HCT116 (cell line): ENCODE results near the gene KRT38. TPM values are rescaled to one million over a fixed set of nuclear protein-coding genes. Genes with fewer than 3 reads are reported as not detected.

Source experiments
- ATAC-seq: fragments of 200-7000 bp; cut with Tn5 transposase; 2 replicates; pipeline ENCODE4 v1.9.1; 2020; ENCODE audit warnings: mild to moderate bottlenecking, moderate library complexity
- BruUV-seq: library from RNA; stranded (reverse); fragments of 400-500 nt; replicated peaks from 2 replicates; lab custom pipeline; 2021; lab: Mats Ljungman, UMichigan
- CTCF ChIA-PET: fragments of 300-600 bp; sonication (Branson Sonifier 250); formaldehyde crosslinking; loops from one replicate; lab custom pipeline; 2021; ENCODE audit warnings: antibody characterized with exemption; lab: Charles Lee
- POLR2A ChIA-PET: fragments of 300-600, 350-600 bp; sonication (Branson Sonifier 250); formaldehyde crosslinking; loops from one replicate; lab custom pipeline; 2021; ENCODE audit warnings: antibody characterized with exemption; lab: Charles Lee
- RAD21 ChIA-PET, 2 experiments: fragments of 300-600 bp; sonication (Branson Sonifier 250); formaldehyde crosslinking; loops; one replicate each; lab custom pipeline; 2023; ENCODE audit warnings: low total read pairs in 2 of 2; ENCODE audit not compliant: uncharacterized antibody in 2 of 2, unreplicated experiment in 2 of 2, low non-redundant PET in 1 of 2; lab: Charles Lee
- DNase-seq: peaks from one replicate; pipeline ENCODE4 v3.0.0-alpha.2; 2010; ENCODE audit warnings: low read depth, low spot score
- H2AFZ ChIP-seq: fragments of 200-600 bp; shearing (Covaris generic), sonication (generic); 2 replicates; pipeline ENCODE4 v1.6.1; 2017; ENCODE audit warnings: low read depth, mixed run types, mixed read lengths, antibody characterized with exemption, low read length; ENCODE audit not compliant: poor library complexity, severe bottlenecking
- H3K27ac ChIP-seq: 2 replicates; pipeline ENCODE4 v1.5.1; 2012; ENCODE audit warnings: low read depth, low read length
- H3K27me3 ChIP-seq: fragments of 200-600 bp; sonication (generic); 2 replicates; pipeline ENCODE4 v1.6.1; 2016; ENCODE audit warnings: mixed run types, low read length, mixed read lengths; ENCODE audit not compliant: insufficient read depth
- H3K36me3 ChIP-seq, 2 experiments: fragments of 200-500 bp in 1 of 2; fragments of 200-600 bp in 1 of 2; sonication (Bioruptor generic) in 1 of 2; sonication (generic) in 1 of 2; 2 replicates each; pipeline versions ENCODE4 v1.5.1 to v1.6.1; 2014 to 2016; ENCODE audit warnings: low read length in 2 of 2, inconsistent platforms in 1 of 2, mixed read lengths in 1 of 2, mixed run types in 1 of 2; ENCODE audit not compliant: insufficient read depth in 2 of 2, control insufficient read depth in 1 of 2
- H3K4me1 ChIP-seq, 2 experiments: fragments of 200-600 bp in 1 of 2; sonication (generic) in 1 of 2; 2 replicates each; pipeline versions ENCODE4 v1.5.1 to v1.6.1; 2012 to 2017; ENCODE audit warnings: low read length in 2 of 2, inconsistent platforms in 1 of 2, mild to moderate bottlenecking in 1 of 2, mixed read lengths in 1 of 2, mixed run types in 1 of 2, moderate library complexity in 1 of 2; ENCODE audit not compliant: insufficient read depth in 2 of 2, control insufficient read depth in 1 of 2
- H3K4me2 ChIP-seq: fragments of 200-600 bp; sonication (generic); 2 replicates; pipeline ENCODE4 v1.6.1; 2017; ENCODE audit warnings: mixed run types, low read length, mixed read lengths
- H3K4me3 ChIP-seq, 2 experiments: fragments of 200-600 bp in 1 of 2; sonication (generic) in 1 of 2; replicated peaks in 1 of 2; 2 replicates each; pipeline ENCODE4 v1.5.1; 2011 to 2016; ENCODE audit warnings: low read length in 2 of 2, control low read depth in 1 of 2, low read depth in 1 of 2, mild to moderate bottlenecking in 1 of 2, mixed read lengths in 1 of 2, mixed run types in 1 of 2
- H3K79me2 ChIP-seq: fragments of 200-600 bp; sonication (generic); 2 replicates; pipeline ENCODE4 v1.6.1; 2017; ENCODE audit warnings: mild to moderate bottlenecking, mixed run types, low read length, moderate library complexity, mixed read lengths; ENCODE audit not compliant: insufficient read depth
- H3K9ac ChIP-seq: fragments of 200-600 bp; sonication (generic); 2 replicates; pipeline ENCODE4 v1.6.1; 2016; ENCODE audit warnings: low read length, mixed read lengths
- H3K9me2 ChIP-seq: fragments of 200-600 bp; sonication (generic), shearing (Covaris generic); 2 replicates; pipeline ENCODE4 v1.6.1; 2017; ENCODE audit warnings: mixed run types, mild to moderate bottlenecking, moderate library complexity; ENCODE audit not compliant: insufficient read depth
- H3K9me3 ChIP-seq, 2 experiments: fragments of 200-500 bp in 1 of 2; fragments of 200-600 bp in 1 of 2; sonication (Bioruptor generic) in 1 of 2; sonication (generic) in 1 of 2; 2 replicates each; pipeline ENCODE4 v1.6.1; 2014 to 2017; ENCODE audit warnings: low read length in 2 of 2, mixed read lengths in 2 of 2, inconsistent platforms in 1 of 2, low read depth in 1 of 2, mild to moderate bottlenecking in 1 of 2, mixed run types in 1 of 2, moderate library complexity in 1 of 2; ENCODE audit not compliant: control insufficient read depth in 1 of 2, insufficient read depth in 1 of 2
- H4K20me1 ChIP-seq: fragments of 200-600 bp; sonication (generic), shearing (Covaris generic); 2 replicates; pipeline ENCODE4 v1.6.1; 2017; ENCODE audit warnings: mixed run types, mild to moderate bottlenecking, moderate library complexity; ENCODE audit not compliant: insufficient read depth
- CBX3 ChIP-seq: IDR thresholded peaks from 2 replicates; pipeline ENCODE4 v1.6.1; 2012; ENCODE audit warnings: low read depth
- CEBPB ChIP-seq: IDR thresholded peaks from 2 replicates; pipeline ENCODE4 v1.6.1; 2012; ENCODE audit warnings: low read depth
- EGR1 ChIP-seq: IDR thresholded peaks from 2 replicates; pipeline ENCODE4 v1.6.1; 2012; ENCODE audit warnings: low read depth
- ELF1 ChIP-seq: IDR thresholded peaks from 2 replicates; pipeline ENCODE4 v1.6.1; 2012; ENCODE audit warnings: low read depth, borderline replicate concordance
- FOSL1 ChIP-seq: IDR thresholded peaks from 2 replicates; pipeline ENCODE4 v1.6.1; 2012; ENCODE audit warnings: low read depth
- JUND ChIP-seq: IDR thresholded peaks from 2 replicates; pipeline ENCODE4 v1.6.1; 2012
- POLR2AphosphoS5 ChIP-seq: IDR thresholded peaks from 2 replicates; pipeline ENCODE4 v1.6.1; 2011; ENCODE audit warnings: mild to moderate bottlenecking, low read depth, low read length, moderate library complexity
- RAD21 ChIP-seq: IDR thresholded peaks from 2 replicates; pipeline ENCODE4 v1.6.1; 2012; ENCODE audit warnings: low read depth, mild to moderate bottlenecking
- SIN3A ChIP-seq: IDR thresholded peaks from 2 replicates; pipeline ENCODE4 v1.6.1; 2012; ENCODE audit warnings: low read depth
- SP1 ChIP-seq: IDR thresholded peaks from 2 replicates; pipeline ENCODE4 v1.6.1; 2012; ENCODE audit warnings: low read depth
- SRF ChIP-seq: IDR thresholded peaks from 2 replicates; pipeline ENCODE4 v1.6.1; 2012; ENCODE audit warnings: low read depth
- TCF7L2 ChIP-seq: IDR thresholded peaks from 2 replicates; pipeline ENCODE4 v1.7.0; 2011; ENCODE audit warnings: borderline replicate concordance, inconsistent platforms; ENCODE audit not compliant: insufficient read depth, insufficient read length; ENCODE audit errors: extremely low read depth
- YY1 ChIP-seq: IDR thresholded peaks from 2 replicates; pipeline ENCODE4 v1.6.1; 2011; ENCODE audit warnings: low read length, low read depth, moderate library complexity, mild to moderate bottlenecking; ENCODE audit not compliant: insufficient replicate concordance; ENCODE audit errors: extremely low read depth
- ZFX ChIP-seq: fragments of 450-650 bp; IDR thresholded peaks from 2 replicates; pipeline ENCODE4 v1.6.1; 2017
- ZNF274 ChIP-seq: fragments of 200-500 bp; sonication (Bioruptor generic); IDR thresholded peaks from 2 replicates; pipeline ENCODE4 v1.6.1; 2014; ENCODE audit warnings: mild to moderate bottlenecking, low read depth, low read length, inconsistent platforms
- intact Hi-C: fragments of 100-400 bp; cut with micrococcal nuclease; formaldehyde crosslinking; loops from 2 replicates; pipeline ENCODE4 v1.10.0; 2022
- total RNA-seq: library from RNA; stranded (reverse); gene quantifications from one replicate; pipeline ENCODE4 v1.2.1, GENCODE V29; 2021; ENCODE audit not compliant: unreplicated experiment
- TF ChIP-seq, protein P1 (sequence below): IDR thresholded peaks from 2 replicates; pipeline ENCODE4 v1.6.1; 2012
- TF ChIP-seq, protein P2 (sequence below): IDR thresholded peaks from 2 replicates; pipeline ENCODE4 v1.6.1; 2012

The KRT38 gene
- total RNA-seq, 1 experiment from 2014 or later, result not detected

DNA sequence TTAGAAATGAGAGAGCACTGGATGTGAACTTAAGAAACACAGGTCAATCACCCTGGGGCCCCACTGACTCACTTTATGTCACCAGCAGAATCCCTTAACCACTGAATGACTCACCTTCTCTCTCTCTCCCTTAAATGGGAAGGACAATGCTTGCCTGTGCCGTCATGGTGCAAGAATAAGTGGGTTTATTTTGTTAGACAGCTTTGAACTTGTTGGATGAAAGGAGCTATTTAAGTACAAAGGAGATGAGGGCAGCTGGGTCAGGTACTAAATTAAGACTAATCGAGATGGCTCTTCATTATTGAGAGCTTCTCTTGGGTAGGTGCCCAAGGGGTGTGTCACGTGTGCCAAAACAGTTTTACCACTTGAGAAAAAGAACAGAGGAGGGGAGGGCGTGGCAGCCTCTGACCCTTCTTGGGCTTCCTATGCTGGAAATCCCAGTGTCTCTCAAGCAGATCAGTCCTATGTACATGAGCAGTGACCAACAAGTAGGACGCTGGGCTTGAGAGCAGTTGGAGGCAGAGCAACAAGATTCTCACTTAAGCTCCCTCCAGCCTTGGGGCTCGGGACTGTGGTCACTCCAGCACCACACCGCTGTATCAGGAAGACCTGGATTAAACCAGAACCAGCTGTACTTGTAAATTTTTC is 36.6 kb downstream of the KRT38 start:
- no TSS peak for BruUV-seq
- H3K27me3 ChIP-seq, result no peaks in the 10 kb centered on the region
- ChIA-PET CTCF (interaction anchor here (1.1 to 2.9 kb wide), 5 partner anchors 14 to 259 kb away, joined by 3 to 16 read pairs (median 7); no protein-coding TSS in a partner anchor), POLR2A (interaction anchor here (0.8 to 1.9 kb wide), 7 partner anchors 9 to 145 kb away, joined by 3 to 5 read pairs (median 3); partner anchors contain the start of gene KRT19), RAD21 (interaction anchor here (1.0 to 2.3 kb wide), 7 partner anchors 92 to 494 kb away, joined by 3 to 7 read pairs (median 5); no protein-coding TSS in a partner anchor)
- no peak overlapping the region for H3K4me3 ChIP-seq
- DNase-seq, result peak; percentile 99
- no peaks in the 10 kb centered on the region for H3K79me2 ChIP-seq
- no peak overlapping the region for H2AFZ ChIP-seq
- peak; percentile 84 for ATAC-seq
- H3K36me3 ChIP-seq, result peaks cover 0 to 4% of the 10 kb centered on the region in 2 experiments; a peak in 1 of 4 replicates
- TF ChIP-seq CBX3, result peak; percentile 93; the same call in 1 of the 2 replicates
- TF ChIP-seq SIN3A, result peak; percentile 94; the same call in 1 of the 2 replicates
- TF ChIP-seq ZNF274, result no peak
- peak; percentile 100 for TF ChIP-seq JUND
- TF ChIP-seq ELF1, result no peak; the same call in 1 of the 2 replicates
- peak; percentile 100 for TF ChIP-seq TCF7L2
- peak; percentile 98 for TF ChIP-seq CEBPB
- peak; percentile 62 for TF ChIP-seq YY1
- TF ChIP-seq ZFX, result no peak
- peak; percentile 60 for TF ChIP-seq POLR2AphosphoS5
- peak; percentile 100 for TF ChIP-seq FOSL1
- TF ChIP-seq EGR1, result peak; percentile 70
- TF ChIP-seq, protein P1, sequence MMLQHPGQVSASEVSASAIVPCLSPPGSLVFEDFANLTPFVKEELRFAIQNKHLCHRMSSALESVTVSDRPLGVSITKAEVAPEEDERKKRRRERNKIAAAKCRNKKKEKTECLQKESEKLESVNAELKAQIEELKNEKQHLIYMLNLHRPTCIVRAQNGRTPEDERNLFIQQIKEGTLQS, result no peak; the same call in 1 of the 2 replicates
- peak; percentile 100 for TF ChIP-seq SP1
- TF ChIP-seq, protein P2, sequence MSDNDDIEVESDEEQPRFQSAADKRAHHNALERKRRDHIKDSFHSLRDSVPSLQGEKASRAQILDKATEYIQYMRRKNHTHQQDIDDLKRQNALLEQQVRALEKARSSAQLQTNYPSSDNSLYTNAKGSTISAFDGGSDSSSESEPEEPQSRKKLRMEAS, result peak; percentile 81
- TF ChIP-seq SRF, result peak; percentile 100
- peak; percentile 56 for TF ChIP-seq RAD21
- peak overlapping the region; percentile 78 for H3K27ac ChIP-seq
- intact Hi-C loops, result loop anchor here (1.0 to 10.0 kb wide), 4 partner anchors 145 to 599 kb away; no protein-coding TSS in a partner anchor
- peak overlapping the region; percentile 60 for H3K4me2 ChIP-seq
- no peaks in the 10 kb centered on the region for H4K20me1 ChIP-seq
- peaks cover 0 to 3% of the 10 kb centered on the region in 2 experiments; a peak in 1 of 4 replicates for H3K9me3 ChIP-seq
- no peaks in the 10 kb centered on the region for H3K9me2 ChIP-seq
- H3K4me1 ChIP-seq, result peaks cover 43 to 73% of the 10 kb centered on the region in 2 experiments
- H3K9ac ChIP-seq, result peak overlapping the region; percentile 60
